Measurements from ENCODE around the gene MEX3A. TPM values are rescaled to one million over a fixed set of nuclear protein-coding genes. Genes with fewer than 3 reads are reported as not detected.

The MEX3A gene
- total and polyA plus RNA-seq, 2 of the 8 experiments (the other 6 are each of a cell fraction or from before 2014, with no cell fraction given): 34.1 to 52.4 TPM

DNA sequence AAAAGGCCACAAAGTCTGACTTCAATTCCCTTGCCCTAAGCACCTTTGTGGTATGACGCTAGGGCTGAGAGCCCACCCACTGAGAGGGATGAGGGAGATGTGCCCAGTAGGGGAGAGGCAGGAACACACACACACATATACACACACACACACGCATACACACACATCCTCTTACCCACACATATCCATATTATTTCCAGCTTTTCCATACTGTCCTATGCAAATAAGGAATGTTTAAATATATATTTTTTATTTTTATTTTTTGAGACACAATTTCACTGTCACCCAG is 18.3 kb downstream of the MEX3A start (continued):
- TF ChIP-seq, protein P1, sequence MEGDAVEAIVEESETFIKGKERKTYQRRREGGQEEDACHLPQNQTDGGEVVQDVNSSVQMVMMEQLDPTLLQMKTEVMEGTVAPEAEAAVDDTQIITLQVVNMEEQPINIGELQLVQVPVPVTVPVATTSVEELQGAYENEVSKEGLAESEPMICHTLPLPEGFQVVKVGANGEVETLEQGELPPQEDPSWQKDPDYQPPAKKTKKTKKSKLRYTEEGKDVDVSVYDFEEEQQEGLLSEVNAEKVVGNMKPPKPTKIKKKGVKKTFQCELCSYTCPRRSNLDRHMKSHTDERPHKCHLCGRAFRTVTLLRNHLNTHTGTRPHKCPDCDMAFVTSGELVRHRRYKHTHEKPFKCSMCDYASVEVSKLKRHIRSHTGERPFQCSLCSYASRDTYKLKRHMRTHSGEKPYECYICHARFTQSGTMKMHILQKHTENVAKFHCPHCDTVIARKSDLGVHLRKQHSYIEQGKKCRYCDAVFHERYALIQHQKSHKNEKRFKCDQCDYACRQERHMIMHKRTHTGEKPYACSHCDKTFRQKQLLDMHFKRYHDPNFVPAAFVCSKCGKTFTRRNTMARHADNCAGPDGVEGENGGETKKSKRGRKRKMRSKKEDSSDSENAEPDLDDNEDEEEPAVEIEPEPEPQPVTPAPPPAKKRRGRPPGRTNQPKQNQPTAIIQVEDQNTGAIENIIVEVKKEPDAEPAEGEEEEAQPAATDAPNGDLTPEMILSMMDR (IDR thresholded peaks at IDR 0.05; ENCODE audit: control extremely low read depth in 1 of 3, insufficient read depth in 1 of 3, low read depth in 1 of 3, low read length in 3 of 3): no peak
- TF ChIP-seq GTF2F1 (IDR thresholded peaks at IDR 0.05; ENCODE audit: borderline replicate concordance, low read depth, low read length): no peak

Measured in H1 (cell line).